Glutamatergic neuron (in vitro differentiated cells): Measurements from ENCODE around the gene PDLIM4. TPM values are rescaled to one million over a fixed set of nuclear protein-coding genes. Genes with fewer than 3 reads are reported as not detected.

Experiments
- DNase-seq: peaks from one replicate; pipeline ENCODE4 v3.0.0; 2022
- H3K27ac Mint-ChIP-seq: one replicate; pipeline ENCODE4 v1.8.0; 2020; ENCODE audit warnings: mild to moderate bottlenecking, mixed read lengths, inconsistent platforms; ENCODE audit not compliant: unreplicated experiment
- H3K27me3 Mint-ChIP-seq: one replicate; pipeline ENCODE4 v1.8.0; 2020; ENCODE audit warnings: mild to moderate bottlenecking, moderate library complexity, mixed read lengths, inconsistent platforms; ENCODE audit not compliant: unreplicated experiment
- H3K36me3 Mint-ChIP-seq: one replicate; pipeline ENCODE4 v1.8.0; 2020; ENCODE audit warnings: mild to moderate bottlenecking, mixed read lengths, inconsistent platforms; ENCODE audit not compliant: unreplicated experiment
- H3K4me1 Mint-ChIP-seq: one replicate; pipeline ENCODE4 v1.8.0; 2020; ENCODE audit warnings: mild to moderate bottlenecking, low read depth, mixed read lengths, inconsistent platforms; ENCODE audit not compliant: unreplicated experiment
- H3K4me3 Mint-ChIP-seq: one replicate; pipeline ENCODE4 v1.8.0; 2020; ENCODE audit warnings: mild to moderate bottlenecking, mixed read lengths, inconsistent platforms; ENCODE audit not compliant: unreplicated experiment
- H3K9me3 Mint-ChIP-seq: one replicate; pipeline ENCODE4 v1.8.0; 2020; ENCODE audit warnings: mild to moderate bottlenecking, moderate library complexity, mixed read lengths, inconsistent platforms; ENCODE audit not compliant: unreplicated experiment
- total RNA-seq: library from RNA; stranded (reverse); fragmentation: NEBNext Ultra II Directional; extraction: Animal tissue kit (Norgen Biotek cat#: 25700); gene quantifications from one replicate; pipeline ENCODE4 v1.2.1, GENCODE V29; 2021; ENCODE audit not compliant: unreplicated experiment
- TF ChIP-seq, protein P1 (sequence below): fragments of 200-600 bp; sonication (generic); IDR thresholded peaks from one replicate; pipeline ENCODE4 v1.5.0; 2021; ENCODE audit not compliant: partially characterized antibody, unreplicated experiment

PDLIM4 gene
- total RNA-seq, 1 donor from 2014 or later, result 81.6 TPM

- H3K36me3 Mint-ChIP-seq, result no peaks in the 10 kb centered on the region
- no peaks in the 10 kb centered on the region for H3K27me3 Mint-ChIP-seq
- H3K9me3 Mint-ChIP-seq, result no peaks in the 10 kb centered on the region
- H3K27ac Mint-ChIP-seq, result no peak overlapping the region
- TF ChIP-seq, protein P1, sequence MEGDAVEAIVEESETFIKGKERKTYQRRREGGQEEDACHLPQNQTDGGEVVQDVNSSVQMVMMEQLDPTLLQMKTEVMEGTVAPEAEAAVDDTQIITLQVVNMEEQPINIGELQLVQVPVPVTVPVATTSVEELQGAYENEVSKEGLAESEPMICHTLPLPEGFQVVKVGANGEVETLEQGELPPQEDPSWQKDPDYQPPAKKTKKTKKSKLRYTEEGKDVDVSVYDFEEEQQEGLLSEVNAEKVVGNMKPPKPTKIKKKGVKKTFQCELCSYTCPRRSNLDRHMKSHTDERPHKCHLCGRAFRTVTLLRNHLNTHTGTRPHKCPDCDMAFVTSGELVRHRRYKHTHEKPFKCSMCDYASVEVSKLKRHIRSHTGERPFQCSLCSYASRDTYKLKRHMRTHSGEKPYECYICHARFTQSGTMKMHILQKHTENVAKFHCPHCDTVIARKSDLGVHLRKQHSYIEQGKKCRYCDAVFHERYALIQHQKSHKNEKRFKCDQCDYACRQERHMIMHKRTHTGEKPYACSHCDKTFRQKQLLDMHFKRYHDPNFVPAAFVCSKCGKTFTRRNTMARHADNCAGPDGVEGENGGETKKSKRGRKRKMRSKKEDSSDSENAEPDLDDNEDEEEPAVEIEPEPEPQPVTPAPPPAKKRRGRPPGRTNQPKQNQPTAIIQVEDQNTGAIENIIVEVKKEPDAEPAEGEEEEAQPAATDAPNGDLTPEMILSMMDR, result no peak
- DNase-seq, result no peak
- H3K4me3 Mint-ChIP-seq, result no peak overlapping the region
- peaks cover 13% of the 10 kb centered on the region for H3K4me1 Mint-ChIP-seq
These were observed 46.6 kb upstream of the PDLIM4 start for GRCh38 chr5:132210944-132211343.

- no peak overlapping the region for H3K4me3 Mint-ChIP-seq
- TF ChIP-seq, protein P1, result no peak
- DNase-seq, result no peak
- peaks cover 7% of the 10 kb centered on the region for H3K4me1 Mint-ChIP-seq
- no peak overlapping the region for H3K27ac Mint-ChIP-seq
- H3K9me3 Mint-ChIP-seq, result peaks cover 2% of the 10 kb centered on the region
- no peaks in the 10 kb centered on the region for H3K27me3 Mint-ChIP-seq
- H3K36me3 Mint-ChIP-seq, result peaks cover 2% of the 10 kb centered on the region
These were observed 45.7 kb upstream of the PDLIM4 start for GRCh38 chr5:132211787-132212186.

DNA sequence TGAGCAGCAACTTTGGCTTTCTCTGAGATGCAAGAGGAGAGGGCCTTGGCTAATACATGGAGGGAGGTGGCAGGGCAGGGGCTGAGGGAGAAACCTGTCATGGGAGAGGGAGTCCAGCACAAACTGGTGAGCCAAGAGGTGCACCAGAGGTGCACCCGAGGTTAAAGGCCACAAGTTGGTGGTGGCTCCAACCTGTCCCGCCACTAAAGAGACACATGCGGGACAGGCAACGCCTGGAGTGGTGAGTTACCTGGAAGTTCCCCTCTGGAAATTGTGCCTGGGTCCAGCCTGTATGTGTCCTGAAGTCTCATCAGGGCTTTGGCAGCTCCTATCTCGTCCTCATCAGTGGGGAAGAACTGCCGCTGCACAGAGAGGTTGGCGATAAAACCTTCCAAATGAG lies 43.8 kb upstream of the PDLIM4 start:
- Mint-ChIP-seq H3K27ac (no peak overlapping the region), H3K4me1 (peaks cover 2% of the 10 kb centered on the region), H3K9me3 (peaks cover 2% of the 10 kb centered on the region), H3K4me3 (no peak overlapping the region), H3K36me3 (peaks cover 5% of the 10 kb centered on the region), H3K27me3 (no peaks in the 10 kb centered on the region)
- TF ChIP-seq, protein P1, result no peak
- DNase-seq, result no peak

GRCh38 chr5:132214491-132214890 lies 43.0 kb upstream of the PDLIM4 start:
- Mint-ChIP-seq H3K27ac (no peak overlapping the region), H3K9me3 (peaks cover 2% of the 10 kb centered on the region), H3K4me1 (peaks cover 2% of the 10 kb centered on the region), H3K4me3 (no peak overlapping the region), H3K27me3 (no peaks in the 10 kb centered on the region), H3K36me3 (peaks cover 5% of the 10 kb centered on the region)
- DNase-seq, result no peak
- TF ChIP-seq, protein P1, result no peak

- Mint-ChIP-seq H3K4me1 (peaks cover 2% of the 10 kb centered on the region), H3K27ac (no peak overlapping the region), H3K36me3 (peaks cover 5% of the 10 kb centered on the region), H3K9me3 (peaks cover 4% of the 10 kb centered on the region), H3K4me3 (no peak overlapping the region), H3K27me3 (no peaks in the 10 kb centered on the region)
- TF ChIP-seq, protein P1, result no peak
- no peak for DNase-seq
These were observed 42.2 kb upstream of the PDLIM4 start for GRCh38 chr5:132215329-132215728.
